Central memory CD8-positive, alpha-beta T cell (primary cell): ENCODE data around the gene PRKCA.

ENCODE experiments used
- ATAC-seq: fragments of 150-1000 bp; cut with Tn5 transposase; replicated peaks from 2 replicates; pipeline ENCODE4 v1.10.0; 2022; ENCODE audit warnings: mild to moderate bottlenecking, moderate FRiP score, moderate number of reproducible peaks; ENCODE audit not compliant: poor library complexity, severe bottlenecking; ENCODE audit errors: extremely low read depth
- DNase-seq, 2 donors: peaks; one replicate each; pipeline ENCODE4 v3.0.0; 2021; ENCODE audit warnings: low spot score in 2 of 2
- H3K27ac Mint-ChIP-seq: one replicate; pipeline ENCODE4 v1.8.0; 2022; ENCODE audit warnings: low read depth, mild to moderate bottlenecking, moderate library complexity, mixed read lengths
- H3K27me3 Mint-ChIP-seq: one replicate; pipeline ENCODE4 v1.8.0; 2022; ENCODE audit warnings: mixed read lengths
- H3K36me3 Mint-ChIP-seq: one replicate; pipeline ENCODE4 v1.8.0; 2022; ENCODE audit warnings: mild to moderate bottlenecking, moderate library complexity, mixed read lengths; ENCODE audit not compliant: insufficient read depth
- H3K4me1 Mint-ChIP-seq: one replicate; pipeline ENCODE4 v1.8.0; 2022; ENCODE audit warnings: mixed read lengths
- H3K4me3 Mint-ChIP-seq: one replicate; pipeline ENCODE4 v1.8.0; 2022; ENCODE audit warnings: mild to moderate bottlenecking, moderate library complexity, mixed read lengths
- H3K9me3 Mint-ChIP-seq: one replicate; pipeline ENCODE4 v1.8.0; 2022; ENCODE audit warnings: mixed read lengths

The PRKCA gene

DNA sequence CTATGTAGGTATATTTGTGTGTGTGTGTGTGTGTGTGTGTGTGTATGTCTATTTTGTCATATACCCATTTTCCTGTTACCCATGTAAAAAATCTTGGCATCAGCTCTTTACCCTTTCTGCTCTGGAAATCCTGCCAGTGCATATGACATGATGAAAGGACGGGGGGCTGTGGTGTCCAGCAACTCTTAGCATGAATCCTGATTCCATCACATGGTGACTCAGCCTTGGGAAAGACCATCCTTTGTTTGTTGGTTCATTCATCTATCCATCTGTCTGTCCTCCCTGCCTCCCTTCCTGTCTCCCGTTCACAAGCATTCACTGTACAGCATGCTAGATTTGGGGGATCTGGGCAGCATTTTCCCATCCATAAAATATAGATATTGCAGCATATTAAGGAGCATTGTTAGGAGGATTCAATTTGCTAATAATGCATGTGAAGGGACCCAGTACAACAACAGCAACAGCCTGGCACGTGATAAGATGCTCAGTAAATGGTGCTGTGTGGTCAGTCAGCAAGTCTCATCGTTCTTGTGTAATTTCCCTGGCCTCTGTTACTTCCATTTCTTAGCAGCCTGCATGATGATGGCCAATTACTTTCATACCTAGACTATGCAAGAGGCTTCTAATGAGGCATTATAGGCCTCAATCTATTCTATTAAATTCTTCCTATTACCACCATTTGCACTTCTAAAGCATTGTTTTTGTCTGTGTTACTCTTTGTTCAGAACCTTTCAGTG, 191.0 kb downstream of the PRKCA start:
- Mint-ChIP-seq H3K9me3 (no peaks in the 10 kb centered on the region), H3K4me3 (no peak overlapping the region), H3K27ac (peak overlapping the region; percentile 10), H3K4me1 (peaks cover 13% of the 10 kb centered on the region), H3K36me3 (peaks cover 4% of the 10 kb centered on the region), H3K27me3 (no peaks in the 10 kb centered on the region)
- no peak for DNase-seq
- ATAC-seq = no peak

GRCh38 chr17:66494023-66494803, 191.8 kb downstream of the PRKCA start:
- H3K27ac Mint-ChIP-seq = peak overlapping the region; percentile 10
- no peaks in the 10 kb centered on the region for H3K27me3 Mint-ChIP-seq
- no peak for DNase-seq
- peaks cover 4% of the 10 kb centered on the region for H3K36me3 Mint-ChIP-seq
- no peak overlapping the region for H3K4me3 Mint-ChIP-seq
- H3K9me3 Mint-ChIP-seq = no peaks in the 10 kb centered on the region
- no peak for ATAC-seq
- H3K4me1 Mint-ChIP-seq = peaks cover 13% of the 10 kb centered on the region

DNA sequence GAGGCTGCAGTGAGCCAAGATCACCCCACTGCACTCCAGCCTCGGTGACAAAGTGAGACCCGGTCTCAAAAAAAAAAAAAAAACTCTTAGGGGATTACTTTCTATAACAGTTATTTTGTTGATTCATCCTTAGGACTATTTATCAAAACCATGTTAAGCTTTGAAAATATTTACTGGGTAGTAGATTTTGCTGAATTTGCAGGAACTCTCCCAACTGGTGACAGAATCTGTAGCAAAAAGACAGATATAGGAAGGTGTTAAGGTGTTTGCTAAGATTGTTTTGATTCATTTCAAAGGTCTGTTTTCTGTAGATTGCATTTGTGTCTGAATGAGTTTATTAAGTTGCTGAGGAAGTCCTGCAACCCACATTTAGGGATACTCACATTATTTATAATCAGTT, 192.6 kb downstream of the PRKCA start:
- H3K36me3 Mint-ChIP-seq = peaks cover 4% of the 10 kb centered on the region
- H3K4me1 Mint-ChIP-seq = peaks cover 13% of the 10 kb centered on the region
- H3K27ac Mint-ChIP-seq = no peak overlapping the region
- ATAC-seq (no peak), DNase-seq (no peak)
- H3K9me3 Mint-ChIP-seq = no peaks in the 10 kb centered on the region
- no peaks in the 10 kb centered on the region for H3K27me3 Mint-ChIP-seq
- no peak overlapping the region for H3K4me3 Mint-ChIP-seq

- no peak for ATAC-seq
- no peak for DNase-seq
- H3K4me1 Mint-ChIP-seq = peaks cover 10% of the 10 kb centered on the region
- H3K27me3 Mint-ChIP-seq = no peaks in the 10 kb centered on the region
- no peak overlapping the region for H3K27ac Mint-ChIP-seq
- peaks cover 4% of the 10 kb centered on the region for H3K36me3 Mint-ChIP-seq
- no peak overlapping the region for H3K4me3 Mint-ChIP-seq
- no peaks in the 10 kb centered on the region for H3K9me3 Mint-ChIP-seq
Observed at GRCh38 chr17:66496306-66496705, 193.9 kb downstream of the PRKCA start.

- H3K9me3 Mint-ChIP-seq = no peaks in the 10 kb centered on the region
- H3K36me3 Mint-ChIP-seq = peaks cover 4% of the 10 kb centered on the region
- no peak overlapping the region for H3K4me3 Mint-ChIP-seq
- H3K4me1 Mint-ChIP-seq = peaks cover 8% of the 10 kb centered on the region
- ATAC-seq (no peak), DNase-seq (no peak)
- no peaks in the 10 kb centered on the region for H3K27me3 Mint-ChIP-seq
- no peak overlapping the region for H3K27ac Mint-ChIP-seq
Observed at GRCh38 chr17:66498580-66498979, 196.2 kb downstream of the PRKCA start.

DNA sequence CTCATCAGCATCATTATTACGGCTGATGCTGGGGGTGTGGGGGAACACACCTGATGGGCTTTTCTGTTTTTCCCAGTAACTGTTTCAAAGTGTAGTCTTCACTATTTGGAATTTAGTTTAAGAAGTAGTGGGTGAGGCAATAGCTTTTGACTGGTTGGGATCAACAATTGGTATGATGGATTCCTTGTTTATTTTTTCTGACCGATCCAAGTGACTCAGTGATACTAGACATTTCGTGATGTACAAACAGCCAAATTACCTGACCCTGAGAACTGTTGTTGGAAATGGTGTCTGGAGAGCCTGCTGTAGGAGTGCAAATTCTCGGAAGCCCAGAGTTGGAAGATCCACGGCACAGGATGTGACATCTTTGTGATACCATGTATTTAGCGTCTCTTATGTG, 204.2 kb downstream of the PRKCA start:
- H3K27me3 Mint-ChIP-seq = no peaks in the 10 kb centered on the region
- H3K4me1 Mint-ChIP-seq = peaks cover 6% of the 10 kb centered on the region
- no peaks in the 10 kb centered on the region for H3K9me3 Mint-ChIP-seq
- H3K4me3 Mint-ChIP-seq = no peak overlapping the region
- no peak overlapping the region for H3K27ac Mint-ChIP-seq
- no peak for ATAC-seq
- DNase-seq = no peak
- H3K36me3 Mint-ChIP-seq = no peaks in the 10 kb centered on the region

- H3K36me3 Mint-ChIP-seq = no peaks in the 10 kb centered on the region
- peaks cover 6% of the 10 kb centered on the region for H3K4me1 Mint-ChIP-seq
- no peak for ATAC-seq
- no peak overlapping the region for H3K4me3 Mint-ChIP-seq
- no peak overlapping the region for H3K27ac Mint-ChIP-seq
- no peaks in the 10 kb centered on the region for H3K27me3 Mint-ChIP-seq
- H3K9me3 Mint-ChIP-seq = no peaks in the 10 kb centered on the region
- no peak for DNase-seq
Observed at GRCh38 chr17:66507103-66507923, 204.9 kb downstream of the PRKCA start.

DNA sequence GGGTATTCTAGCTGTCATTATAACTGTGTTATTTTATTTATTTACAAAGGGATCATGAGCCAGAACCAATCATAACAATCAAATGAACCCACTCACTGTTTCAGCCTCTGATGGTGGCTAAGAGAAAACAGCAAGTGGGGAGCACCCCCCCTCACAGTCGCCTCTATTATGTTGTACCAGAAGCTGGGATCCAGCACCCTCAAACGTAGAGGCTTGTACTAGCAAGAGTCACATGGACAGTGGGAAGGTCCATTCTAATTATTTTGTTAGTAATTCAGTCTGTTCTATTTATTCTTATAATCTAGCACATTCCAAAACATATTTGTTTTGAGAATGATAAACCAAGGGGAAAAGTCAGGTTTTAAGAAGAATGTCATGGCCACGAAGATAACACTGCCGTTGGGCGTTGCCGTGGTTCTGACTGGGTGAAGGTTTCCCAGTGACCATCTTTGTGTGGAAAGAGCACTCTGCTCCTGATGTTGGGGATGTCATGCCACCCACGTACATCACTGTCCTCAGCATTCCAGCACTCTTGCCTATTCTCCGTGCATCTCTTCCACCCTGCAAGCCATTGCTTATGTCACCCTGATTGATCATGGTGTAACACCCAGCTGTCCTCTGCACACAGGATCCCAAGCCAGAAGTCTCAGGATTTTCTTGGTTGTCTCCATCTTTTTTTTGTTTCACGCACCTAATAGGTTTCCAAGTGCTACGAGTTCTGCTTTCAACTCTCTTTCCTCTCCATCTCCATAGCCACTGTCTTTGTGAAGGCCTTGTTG, 205.8 kb downstream of the PRKCA start:
- Mint-ChIP-seq H3K4me3 (no peak overlapping the region), H3K4me1 (peaks cover 6% of the 10 kb centered on the region), H3K27me3 (no peaks in the 10 kb centered on the region), H3K36me3 (no peaks in the 10 kb centered on the region), H3K27ac (no peak overlapping the region), H3K9me3 (no peaks in the 10 kb centered on the region)
- ATAC-seq (no peak), DNase-seq (no peak)

DNA sequence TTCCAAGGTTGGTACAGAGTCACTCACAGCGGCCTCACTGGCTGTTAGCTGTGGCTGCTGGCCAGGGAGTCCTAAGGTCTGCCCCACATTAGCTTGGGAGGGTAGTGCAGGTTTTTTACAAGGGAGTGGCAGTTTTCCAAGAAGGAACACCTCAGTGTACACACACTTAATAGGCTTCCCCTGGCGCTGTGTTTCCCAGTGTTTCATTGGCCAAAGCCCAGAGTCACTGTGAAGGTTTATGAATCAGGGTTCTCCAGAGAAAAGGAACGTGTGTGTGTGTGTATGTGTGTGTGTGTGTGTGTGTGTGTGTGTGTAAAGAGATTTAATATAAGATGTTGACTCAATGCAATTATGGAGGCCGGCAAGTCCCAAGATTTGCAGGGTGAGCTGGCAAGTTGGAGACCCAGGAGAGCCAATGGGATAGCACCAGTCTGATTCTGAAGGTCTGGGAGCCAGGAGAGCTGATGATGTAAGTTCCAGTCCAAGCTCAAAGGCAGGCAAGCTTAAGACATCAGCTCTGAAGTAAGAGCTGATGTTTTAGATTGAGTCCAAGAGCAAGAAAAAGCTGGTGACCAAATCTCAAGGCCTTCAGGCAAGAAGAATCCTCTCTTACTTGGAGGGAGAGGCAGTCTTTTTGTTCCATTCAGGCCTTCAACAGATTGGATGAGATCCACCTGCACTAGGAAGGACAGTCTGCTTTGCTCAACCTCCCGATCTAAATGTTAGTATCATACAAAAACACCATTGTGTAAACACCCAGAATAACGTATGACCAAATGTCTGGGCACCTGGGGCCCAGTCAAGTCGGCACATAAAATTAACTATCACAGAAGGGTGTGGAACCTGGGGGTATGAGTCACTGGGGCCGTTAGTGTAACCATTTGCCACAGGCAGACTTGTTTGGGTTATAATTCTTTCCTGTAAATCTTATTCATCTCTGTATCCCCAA, 206.8 kb downstream of the PRKCA start:
- Mint-ChIP-seq H3K4me1 (peaks cover 6% of the 10 kb centered on the region), H3K4me3 (peak overlapping the region; percentile 34), H3K27ac (no peak overlapping the region), H3K27me3 (no peaks in the 10 kb centered on the region), H3K36me3 (no peaks in the 10 kb centered on the region), H3K9me3 (no peaks in the 10 kb centered on the region)
- no peak for DNase-seq
- no peak for ATAC-seq

GRCh38 chr17:66509926-66510325, 207.5 kb downstream of the PRKCA start:
- no peak overlapping the region for H3K27ac Mint-ChIP-seq

DNA sequence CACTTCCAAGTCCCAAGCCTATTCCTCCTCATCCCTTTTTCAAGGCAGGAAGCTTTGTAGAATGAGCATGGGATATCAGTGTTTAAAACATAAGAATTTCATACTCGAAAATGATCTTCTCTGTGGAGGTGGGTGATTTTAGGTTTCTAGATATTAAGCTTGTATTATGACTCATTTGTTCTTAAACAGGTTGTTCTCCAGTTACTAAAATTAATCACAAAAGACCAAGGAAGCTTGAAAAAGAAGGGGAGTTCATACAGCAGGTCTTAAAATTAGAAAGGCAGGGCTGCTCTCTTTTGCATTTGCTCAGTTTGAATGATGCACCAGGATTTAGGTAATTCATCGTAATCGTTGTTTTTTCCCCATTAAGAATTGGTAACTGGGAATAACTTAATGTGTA, 208.7 kb downstream of the PRKCA start:
- Mint-ChIP-seq H3K4me1 (peaks cover 6% of the 10 kb centered on the region), H3K36me3 (no peaks in the 10 kb centered on the region), H3K4me3 (no peak overlapping the region), H3K9me3 (no peaks in the 10 kb centered on the region), H3K27ac (no peak overlapping the region), H3K27me3 (no peaks in the 10 kb centered on the region)
- DNase-seq (no peak), ATAC-seq (no peak)

More at GRCh38 chr17:66509926-66510325, 207.5 kb downstream of the PRKCA start:
- no peak for ATAC-seq
- Mint-ChIP-seq H3K4me1 (peaks cover 6% of the 10 kb centered on the region), H3K36me3 (no peaks in the 10 kb centered on the region), H3K4me3 (peak overlapping the region; percentile 34), H3K9me3 (no peaks in the 10 kb centered on the region), H3K27me3 (no peaks in the 10 kb centered on the region)
- no peak for DNase-seq
